Inferior parietal cortex (tissue), 1 donor: ENCODE data around the gene VAC14.

Experiments used
- DNase-seq: peaks from one replicate; pipeline ENCODE4 v3.0.0-alpha.2; 2016; ENCODE audit errors: extremely low spot score

The VAC14 gene

DNA sequence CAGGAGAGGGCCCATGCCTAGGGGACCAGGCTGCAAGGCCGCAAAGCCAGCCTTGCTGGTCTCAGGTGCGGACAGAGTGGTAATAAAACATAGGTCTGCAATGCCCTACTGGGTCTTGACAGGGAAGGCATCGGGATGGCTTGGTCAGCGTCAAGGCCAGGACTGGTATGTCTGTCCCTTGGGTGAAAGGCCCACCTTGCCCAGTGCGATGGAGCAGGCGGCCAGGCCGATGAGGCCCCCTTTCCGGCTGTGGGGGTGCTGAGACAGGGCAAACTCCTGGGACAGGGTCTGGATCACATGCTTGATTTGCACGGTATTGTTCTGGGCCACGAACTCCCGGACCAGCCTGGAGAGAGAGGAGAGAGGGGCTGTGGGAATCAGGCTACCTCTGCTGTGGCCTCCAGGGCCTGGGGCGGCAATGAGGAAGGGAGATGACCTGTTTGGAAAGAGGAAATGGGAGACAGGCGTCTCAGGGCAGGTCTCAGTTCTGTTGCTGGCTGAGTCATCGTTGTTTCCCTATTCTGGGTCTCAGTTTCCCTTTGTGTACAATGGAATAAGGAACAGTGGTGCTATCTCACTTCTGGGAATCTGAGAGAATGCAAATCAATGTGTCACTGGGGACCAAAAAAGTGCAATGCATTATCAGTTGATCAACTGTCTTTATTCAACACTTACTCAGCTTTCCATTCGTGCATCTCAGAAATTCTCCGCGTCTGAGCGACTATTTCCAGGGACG lies 14.8 kb downstream of the VAC14 start:
- no peak for DNase-seq

DNA sequence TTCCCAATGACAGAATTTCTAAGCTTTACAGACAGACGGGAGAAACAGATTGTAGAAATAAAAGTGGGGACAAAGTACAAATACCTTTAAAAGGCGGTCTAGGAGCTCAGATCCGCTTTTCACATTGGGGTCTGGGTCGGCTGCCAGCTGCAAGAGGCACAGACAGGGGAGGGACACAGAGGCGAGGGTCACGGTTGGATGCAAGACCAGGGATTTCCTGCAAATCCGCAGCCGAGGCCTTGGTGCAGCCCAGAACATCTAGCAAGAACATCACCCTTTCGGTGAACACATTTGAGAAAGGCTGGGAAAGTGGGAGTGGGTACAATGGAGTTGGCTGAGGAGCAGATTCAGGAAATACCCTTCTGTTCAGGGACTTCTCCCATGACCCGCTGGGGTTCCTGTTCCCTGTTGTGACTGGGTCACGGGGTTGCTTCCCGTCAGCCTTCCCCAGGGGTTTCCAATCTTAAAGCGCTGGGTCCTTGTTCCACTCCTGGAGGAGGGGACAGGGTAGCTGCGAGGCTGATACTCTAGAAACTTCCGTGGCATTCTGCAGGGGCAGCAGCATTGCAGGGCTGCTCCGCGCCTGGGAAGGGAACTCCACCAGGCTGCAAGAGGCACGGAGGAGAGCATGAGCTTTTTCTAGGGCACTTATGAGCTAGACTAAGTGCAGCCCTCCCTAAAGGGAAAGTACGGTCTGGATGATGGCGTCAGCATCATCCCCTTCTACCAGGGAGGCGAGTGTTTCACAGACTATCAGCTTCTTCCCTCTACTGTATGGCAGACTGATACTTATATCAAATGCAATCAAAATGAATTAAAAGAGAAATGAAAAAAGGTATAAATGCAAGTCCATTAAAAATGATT lies 16.0 kb downstream of the VAC14 start:
- DNase-seq: no peak

DNA sequence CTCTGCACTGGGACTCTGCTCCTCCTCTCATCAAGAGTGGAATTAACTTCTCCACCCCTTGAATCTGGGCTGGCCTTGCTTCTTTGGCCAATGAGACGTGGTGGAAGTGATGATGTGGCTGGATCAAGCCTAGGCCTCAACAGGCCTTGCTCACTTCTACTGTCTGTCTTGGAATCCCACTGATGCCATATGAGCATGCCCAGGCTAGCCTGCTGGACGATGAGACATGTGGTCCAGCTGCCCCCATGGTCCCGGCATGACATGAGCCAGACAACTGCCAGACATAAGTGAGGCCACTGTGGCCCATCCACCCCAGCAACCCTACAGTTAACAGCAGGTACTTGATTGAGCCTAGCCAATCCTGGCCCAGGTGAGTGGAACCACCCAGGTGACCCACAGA lies 18.7 kb downstream of the VAC14 start:
- no peak for DNase-seq

DNA sequence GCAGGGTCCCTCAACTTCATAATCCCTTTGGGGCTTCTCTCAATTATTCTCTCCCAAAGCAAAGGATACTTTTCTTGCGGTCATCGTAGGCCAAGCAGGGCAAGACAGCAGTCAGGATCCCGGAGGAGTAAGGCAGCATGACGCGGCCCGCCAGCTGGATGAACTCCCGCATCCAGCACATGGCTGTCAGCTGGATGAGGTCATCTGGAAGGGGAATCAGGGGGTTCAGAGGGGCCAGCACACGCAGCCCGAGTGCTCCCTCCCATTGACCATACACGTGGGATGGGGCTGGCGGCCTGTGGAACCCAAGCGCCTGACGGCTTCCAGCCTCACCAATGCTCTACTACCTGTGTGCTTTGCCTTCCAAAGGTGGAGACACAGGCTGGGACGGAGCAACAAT lies 19.2 kb downstream of the VAC14 start:
- DNase-seq: no peak

DNA sequence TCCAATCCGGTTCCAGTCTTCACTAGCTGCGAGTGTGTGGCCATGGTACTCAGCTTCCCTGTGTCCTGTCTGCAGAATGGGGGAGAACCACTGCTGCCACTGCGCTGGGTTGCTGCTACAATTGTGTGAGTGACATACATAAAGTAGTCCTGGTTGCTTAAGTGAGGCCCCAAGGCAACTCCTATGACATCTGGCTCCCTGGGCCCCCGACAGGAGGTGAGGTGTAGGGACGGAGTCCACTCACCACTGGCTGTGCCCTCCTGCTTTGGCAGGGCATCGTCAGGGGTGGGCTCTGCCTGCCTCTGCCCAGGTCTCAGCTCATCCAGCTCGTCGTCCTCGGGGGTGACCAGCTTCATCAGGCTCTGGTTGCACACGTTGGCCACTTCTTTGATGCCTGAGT lies 20.4 kb downstream of the VAC14 start:
- DNase-seq: no peak

DNA sequence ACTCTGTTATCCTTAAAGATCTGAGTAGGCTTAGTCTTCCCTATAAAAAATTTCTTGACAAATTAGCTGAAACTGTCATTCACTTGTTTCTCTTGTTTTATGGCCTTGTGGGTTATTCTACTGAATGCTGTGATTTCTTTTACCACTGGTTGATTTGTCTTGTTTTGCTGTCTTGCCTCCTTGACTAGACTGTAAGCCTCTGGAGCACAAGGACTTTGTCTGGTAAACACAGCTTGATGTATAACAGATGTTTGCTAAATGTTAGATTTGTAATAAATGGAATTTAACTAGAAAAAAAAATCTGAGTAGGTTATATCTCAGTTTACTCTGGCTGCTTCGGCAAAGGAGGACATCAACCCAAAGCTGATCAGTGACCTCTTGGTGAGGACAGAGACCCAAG lies 21.6 kb downstream of the VAC14 start:
- no peak for DNase-seq

DNA sequence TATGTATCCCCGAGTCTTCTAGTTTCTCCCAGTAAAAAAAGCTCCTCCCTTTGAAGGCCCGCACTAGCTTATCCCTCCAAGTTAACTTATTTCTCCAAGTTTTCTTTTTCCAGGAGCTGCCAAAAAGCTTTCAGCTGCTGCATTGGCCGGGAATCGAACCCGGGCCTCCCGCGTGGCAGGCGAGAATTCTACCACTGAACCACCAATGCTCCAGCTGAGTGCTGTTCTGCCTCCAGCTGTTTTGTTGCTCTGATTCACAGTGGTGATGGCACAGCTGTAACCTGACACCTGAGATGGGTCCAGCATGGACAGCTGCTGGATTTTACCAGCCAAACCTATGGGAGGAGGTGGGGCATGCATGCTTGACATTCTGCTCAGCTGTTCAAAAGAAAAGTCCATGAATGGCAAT lies 22.1 kb downstream of the VAC14 start:
- DNase-seq: no peak

DNA sequence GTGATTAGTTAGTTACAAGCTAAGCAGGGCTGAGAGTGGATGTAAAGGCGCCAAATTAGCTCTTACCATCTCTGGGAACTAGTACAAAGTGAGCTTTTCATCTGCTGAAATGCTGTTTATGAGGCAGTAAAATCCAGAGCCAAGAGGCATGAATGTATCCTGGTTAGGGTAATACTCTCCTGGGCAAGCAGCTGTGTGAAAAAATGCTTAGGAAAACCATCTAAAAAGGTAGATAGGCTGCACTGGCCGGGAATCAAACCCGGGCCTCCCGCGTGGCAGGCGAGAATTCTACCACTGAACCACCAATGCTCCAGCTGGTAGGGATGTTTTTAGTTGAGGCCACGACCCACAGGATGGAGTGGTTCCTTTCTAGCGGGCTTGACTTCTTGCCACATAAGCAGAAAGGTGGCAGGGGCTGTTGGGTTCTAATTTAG lies 23.0 kb downstream of the VAC14 start:
- DNase-seq: no peak

DNA sequence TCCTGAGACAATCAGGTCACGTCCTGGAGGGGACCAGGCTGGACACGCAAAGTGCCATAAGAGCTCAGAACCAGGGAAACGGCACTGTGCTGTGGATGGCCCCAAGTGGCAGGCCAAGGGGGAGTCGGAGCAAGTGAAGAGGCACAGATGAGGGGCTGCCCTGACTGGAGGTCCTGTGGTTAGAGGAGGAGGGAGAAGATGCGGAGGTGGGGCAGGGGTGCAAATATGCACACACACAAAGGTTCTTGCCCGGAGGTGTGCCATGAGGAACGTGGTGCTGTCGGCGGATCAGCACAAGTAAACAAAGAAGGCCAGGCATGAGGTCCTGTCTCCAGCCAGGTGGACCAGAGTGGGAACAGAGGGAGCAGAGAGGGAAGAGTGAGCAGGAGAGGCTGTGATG lies 23.5 kb downstream of the VAC14 start:
- DNase-seq: no peak

DNA sequence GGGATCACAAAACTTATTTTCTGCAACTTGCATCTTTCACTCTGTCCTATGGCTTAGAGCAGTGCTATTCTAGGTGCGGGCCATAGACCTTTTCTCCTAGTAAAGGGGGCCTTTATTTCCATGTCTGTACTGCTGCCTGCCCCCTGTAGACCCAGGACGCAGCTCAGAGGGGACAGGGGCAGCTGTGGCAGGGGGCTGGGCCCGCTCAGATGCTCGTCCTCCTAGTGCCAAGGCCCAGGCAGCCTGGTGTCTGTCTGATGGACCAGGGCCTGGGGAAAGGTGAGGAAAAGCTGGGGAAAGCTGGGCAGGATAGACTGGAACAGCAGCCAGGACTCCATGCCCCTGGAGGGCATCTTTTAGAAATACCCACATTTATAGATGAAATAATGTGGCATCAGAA lies 25.6 kb downstream of the VAC14 start:
- no peak for DNase-seq

DNA sequence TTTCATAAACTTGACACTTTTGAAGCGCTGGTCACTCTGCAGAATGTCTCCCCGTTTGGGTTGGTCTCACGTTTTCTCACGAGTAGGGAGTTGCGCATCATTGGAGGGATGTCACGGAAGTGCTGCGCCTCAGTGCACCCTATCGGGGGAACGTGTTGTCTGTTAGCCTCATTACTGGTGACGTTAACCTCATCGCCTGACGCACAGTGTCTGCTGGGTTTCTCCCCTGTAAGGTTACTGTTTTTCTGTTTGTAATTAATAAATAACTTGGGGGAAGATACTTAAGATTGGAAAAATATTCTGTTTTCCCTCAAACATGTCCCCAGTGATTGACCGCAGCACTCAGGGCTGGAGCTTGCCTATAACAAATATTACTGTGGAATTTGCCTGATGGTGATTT lies 26.7 kb downstream of the VAC14 start:
- no peak for DNase-seq

DNA sequence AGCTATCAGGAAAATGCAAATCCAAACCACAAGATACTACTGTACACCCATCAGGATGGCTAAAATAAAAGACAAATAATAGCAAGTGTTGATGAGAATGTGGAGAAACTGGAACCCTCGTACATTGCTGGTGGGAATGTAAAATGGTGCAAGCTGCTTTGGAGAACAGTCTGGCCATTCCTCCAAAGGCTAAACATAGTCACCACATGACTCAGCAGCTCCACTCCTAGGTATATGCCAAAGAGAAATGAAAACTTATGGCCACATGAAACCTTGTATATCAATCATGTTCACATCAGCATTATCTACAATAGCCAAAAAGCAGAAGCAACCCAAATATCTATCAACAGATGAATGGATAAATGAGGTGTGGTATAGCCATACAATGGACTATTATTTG lies 28.5 kb downstream of the VAC14 start:
- no peak for DNase-seq

DNA sequence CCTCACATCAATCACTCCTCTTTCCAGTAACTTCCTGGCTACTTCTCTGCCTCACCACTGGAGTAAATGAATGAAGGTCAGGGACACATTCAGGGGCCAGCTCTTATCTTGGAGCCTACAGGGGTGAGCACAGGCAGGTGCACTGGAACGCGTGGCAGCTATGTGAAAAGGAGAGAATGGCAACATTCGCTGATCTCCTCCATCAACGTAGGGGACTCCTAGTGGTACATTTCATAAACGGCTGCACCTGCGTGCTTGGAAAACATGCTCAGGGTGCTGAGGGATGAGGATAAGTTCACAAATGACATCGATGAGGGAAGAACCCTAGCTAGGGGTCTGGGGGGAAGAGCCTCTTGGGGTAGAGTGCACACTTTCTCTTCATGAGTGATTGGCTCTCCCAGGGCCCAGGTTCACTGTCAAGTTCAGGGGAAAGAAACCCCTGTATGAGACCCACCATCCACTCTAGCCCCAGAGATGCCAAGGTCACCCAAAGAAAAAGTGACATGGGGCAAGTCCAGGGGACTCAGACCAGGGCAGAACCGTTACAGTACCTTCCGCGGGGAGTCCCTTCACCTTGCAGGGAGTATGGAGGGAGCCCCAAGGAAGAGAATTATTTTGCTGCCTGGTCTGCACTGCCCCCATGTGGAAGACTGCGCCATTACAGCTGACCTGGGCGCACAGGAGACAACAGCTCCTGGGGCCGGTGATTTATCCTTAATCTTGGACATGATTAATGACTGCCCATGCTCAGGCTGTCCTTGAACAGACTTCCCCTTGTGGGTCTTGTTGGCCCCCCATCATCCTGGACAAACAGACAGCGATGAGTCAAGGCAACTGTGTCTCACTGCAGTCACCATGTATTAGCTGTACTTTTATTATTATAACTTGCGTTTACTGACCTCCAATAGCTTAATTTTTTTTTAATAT lies 30.1 kb downstream of the VAC14 start:
- peak; percentile 78 for DNase-seq

DNA sequence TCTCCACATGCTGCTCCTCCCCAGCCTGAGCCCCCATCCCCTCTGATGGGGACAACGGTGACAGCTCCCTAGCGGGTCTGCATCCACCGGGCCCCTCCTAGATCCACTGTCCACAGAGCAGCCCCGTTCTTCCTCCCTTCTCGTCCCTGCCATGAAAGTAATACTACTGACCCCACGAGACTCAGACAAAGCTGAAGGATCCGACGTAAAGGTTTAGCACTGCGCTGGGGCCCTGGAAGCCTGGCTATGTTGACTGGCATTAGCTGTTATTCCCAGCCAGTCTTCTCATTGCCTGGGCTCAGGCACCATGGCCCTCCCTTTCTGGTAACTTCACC lies 30.7 kb downstream of the VAC14 start:
- DNase-seq: no peak

DNA sequence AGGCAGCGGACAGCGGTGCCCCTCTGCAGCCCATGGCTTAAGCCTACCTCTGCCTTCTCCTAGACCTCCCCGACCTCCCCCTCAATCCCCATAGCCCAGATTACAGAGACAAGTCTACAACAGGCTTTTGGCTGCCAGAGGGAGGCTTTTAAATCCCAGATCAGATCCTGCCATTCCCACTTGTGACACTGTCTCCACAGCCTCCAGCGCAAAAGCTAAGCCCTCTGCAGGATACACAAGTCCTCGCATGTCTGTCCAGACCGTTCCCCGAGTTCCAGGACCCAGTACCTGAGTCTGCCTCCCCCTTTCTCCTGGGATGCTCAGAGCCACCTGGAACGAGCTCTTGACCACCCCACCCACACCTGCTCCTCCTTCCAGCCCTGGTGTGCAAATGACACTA lies 31.2 kb downstream of the VAC14 start:
- no peak for DNase-seq

DNA sequence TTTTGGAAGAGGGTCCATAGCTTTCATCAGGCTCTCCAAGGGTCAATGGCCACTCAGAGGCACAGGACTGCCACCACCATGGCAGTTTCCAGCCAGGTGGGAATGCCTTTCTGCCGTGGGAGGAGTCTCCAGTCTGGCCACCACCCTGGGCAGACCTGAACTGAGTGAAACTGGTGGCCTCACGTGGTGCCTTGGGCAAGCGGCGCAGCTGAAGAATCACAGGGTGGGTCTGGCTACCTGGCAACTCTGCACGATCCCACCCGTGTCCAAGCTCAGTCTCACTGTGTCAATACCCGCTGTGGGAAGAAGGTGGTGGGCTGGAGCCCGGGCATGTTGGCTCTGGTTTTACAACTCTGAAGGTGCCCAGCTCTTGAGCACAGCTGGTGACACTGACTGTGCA lies 31.8 kb downstream of the VAC14 start:
- DNase-seq: no peak

DNA sequence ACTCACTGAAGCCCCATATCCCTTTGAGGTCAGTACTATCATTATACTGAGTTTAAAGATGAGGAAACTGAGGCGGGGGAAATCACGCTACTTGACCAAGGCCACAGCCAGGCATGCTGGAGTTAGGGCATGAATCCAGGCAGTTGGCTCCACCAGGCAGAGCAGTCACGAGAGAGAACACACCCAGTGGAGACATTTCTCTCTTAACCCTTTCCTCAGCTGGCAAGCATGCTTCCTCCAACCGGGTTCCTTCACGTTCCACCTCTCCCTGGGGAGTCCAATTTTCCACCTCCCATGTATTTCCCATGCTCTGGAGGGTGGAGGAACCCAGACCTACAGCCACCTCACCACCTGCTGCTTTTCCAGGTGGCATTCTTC lies 32.8 kb downstream of the VAC14 start:
- DNase-seq: no peak

DNA sequence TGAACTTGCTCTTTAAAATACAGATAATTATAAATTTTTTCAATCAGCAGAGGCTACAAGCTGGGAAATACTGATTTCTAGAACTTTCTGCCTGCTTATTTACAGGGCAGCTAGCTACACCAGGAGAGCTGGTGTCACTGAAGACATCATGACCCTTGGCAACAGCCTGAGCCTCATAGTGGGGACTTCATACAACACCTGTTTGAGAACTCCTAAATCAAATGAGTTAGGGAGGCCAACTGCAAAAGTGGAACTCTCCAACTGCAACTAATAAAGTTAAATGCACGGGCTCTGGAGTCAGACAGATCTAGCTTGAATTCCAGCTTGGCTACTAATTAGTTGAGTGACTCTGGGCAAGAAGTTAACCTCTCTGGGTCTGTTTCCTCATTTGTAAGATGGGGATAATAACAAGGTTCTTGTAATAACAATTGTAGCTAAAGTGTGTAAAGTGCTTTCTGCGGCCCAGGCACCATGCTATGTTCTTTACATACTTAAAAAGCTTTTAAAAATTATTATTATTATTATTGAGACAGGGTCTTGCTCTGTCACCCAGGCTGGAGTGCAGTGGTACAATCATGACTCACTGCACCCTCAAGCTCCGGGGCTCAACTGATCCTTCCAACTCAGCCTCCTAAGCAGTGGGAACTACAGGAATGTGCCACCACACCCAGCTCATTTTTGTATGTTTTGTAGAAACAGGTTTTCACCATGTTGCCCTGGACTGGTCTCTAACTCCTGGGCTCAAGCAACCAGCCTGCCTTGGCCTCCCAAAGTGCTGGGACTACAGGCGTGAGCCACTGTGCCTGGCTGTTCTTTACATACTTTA lies 33.4 kb downstream of the VAC14 start:
- no peak for DNase-seq

DNA sequence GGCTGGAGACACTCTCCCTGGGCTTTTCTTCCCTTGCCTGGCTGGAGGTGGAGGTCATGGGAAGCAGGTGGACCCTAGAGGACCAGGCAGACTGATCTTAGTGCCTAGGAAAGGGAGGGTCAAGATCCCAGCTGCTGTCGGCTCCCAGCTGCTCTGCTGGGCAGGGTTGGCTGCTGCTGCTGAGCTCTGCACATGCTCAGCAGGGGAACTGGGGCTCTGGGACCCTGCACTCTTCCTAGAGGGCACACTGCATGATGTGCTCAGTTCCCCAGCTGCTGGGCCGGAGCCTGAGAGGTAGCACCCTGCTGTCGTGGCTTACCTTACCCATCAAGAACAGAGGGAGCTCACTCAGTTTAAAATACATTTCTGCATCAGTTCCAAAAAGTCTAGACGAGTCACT lies 34.3 kb downstream of the VAC14 start:
- DNase-seq: no peak

DNA sequence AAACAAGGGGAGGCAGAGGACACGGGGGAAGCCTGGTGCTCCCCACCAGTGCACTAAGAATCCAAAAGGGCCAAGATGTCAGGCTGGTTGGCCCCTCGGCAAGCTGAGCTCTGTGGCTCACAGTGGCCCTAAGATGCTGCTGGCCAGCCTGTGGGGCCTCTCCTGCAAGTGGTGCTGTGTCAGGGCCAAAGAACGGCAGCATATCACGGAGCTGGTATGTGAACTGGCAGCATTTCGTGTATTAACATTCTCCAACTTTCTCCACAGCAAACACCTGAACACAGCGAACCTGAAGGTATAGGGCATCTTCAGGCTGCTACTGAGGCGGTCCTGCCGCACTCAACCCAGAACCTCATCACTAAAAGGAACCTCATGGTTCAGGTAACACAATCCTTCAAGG lies 34.8 kb downstream of the VAC14 start:
- DNase-seq: no peak

DNA sequence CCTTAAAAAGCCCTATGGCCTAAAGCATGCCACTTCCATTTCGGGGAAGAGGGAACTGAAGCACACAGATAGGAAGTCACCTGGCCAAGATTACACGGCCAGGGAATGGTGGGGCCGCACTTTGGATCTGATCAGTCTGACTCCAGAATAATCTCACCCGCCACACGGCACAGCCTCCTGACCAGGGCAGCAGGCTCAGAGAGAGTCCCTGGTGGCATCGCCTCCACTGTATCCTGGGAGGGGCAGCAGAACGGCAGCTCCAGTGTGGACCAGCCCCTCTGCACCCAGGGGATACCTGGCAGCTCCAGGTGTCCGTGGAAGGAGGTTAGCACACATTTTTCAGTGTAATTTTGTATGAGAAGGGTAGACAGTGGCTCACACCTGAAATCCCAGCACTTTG lies 35.5 kb downstream of the VAC14 start:
- no peak for DNase-seq

DNA sequence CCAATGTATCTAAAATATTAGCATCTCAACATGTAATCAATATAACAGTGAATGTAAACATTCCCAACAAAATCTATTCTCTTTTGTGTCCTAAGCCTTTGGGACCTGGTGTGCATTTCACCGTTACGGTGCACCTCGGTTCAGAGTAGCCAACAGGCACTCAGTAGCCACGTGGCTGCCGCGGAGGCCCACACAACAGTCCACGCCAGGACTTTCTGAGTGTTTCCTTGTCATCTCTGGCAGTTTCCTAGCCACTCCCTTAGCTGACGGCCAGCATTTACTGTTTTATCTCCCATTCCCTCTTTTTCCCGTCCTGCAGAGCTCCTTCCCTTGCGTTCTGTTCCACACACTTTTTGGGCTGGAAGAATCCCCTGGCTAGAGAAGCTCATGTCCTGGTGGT lies 36.3 kb downstream of the VAC14 start:
- no peak for DNase-seq
